ENCODE results near the gene DROSHA. TPM values are rescaled to one million over a fixed set of nuclear protein-coding genes. Genes with fewer than 3 reads are reported as not detected.

The DROSHA gene
- total RNA-seq, 1 experiment from 2014 or later, result 106 TPM

- no peaks in the 10 kb centered on the region for H3K27me3 Mint-ChIP-seq (ENCODE audit: low read depth)
- H3K9ac ChIP-seq (ENCODE audit: extremely low read depth, insufficient read length, low read length), result no peak overlapping the region
- H2BK15ac ChIP-seq (ENCODE audit: low read depth, low read length), result no peak overlapping the region
- no peak overlapping the region for H2AK5ac ChIP-seq (ENCODE audit: insufficient read length, low read length)
- H3K79me2 ChIP-seq (ENCODE audit: insufficient read depth, low read length), result peaks cover 11% of the 10 kb centered on the region; the same call in 1 of the 2 replicates
- no peak overlapping the region for H4K91ac ChIP-seq (ENCODE audit: insufficient read length, low read depth, low read length)
- peaks cover 12% of the 10 kb centered on the region for H3K23me2 ChIP-seq (ENCODE audit: insufficient read length, low read depth, low read length, poor library complexity, severe bottlenecking)
- H3K18ac ChIP-seq (ENCODE audit: insufficient read length, low read depth, low read length), result no peak overlapping the region
- H3K4me2 ChIP-seq (ENCODE audit: insufficient read depth, insufficient read length, low read length), result no peak overlapping the region
- 0 out of 5 replicates have a peak overlapping the region, but pooled peaks of 1 of the 2 experiments have one; percentile 54 for H3K4me3 Mint-ChIP-seq
- H3K4me1 Mint-ChIP-seq, result peaks cover 15 to 27% of the 10 kb centered on the region in 2 experiments
- no peaks in the 10 kb centered on the region for H3K9me3 Mint-ChIP-seq
- no peak overlapping the region for H3K23ac ChIP-seq (ENCODE audit: insufficient read length, low read depth, low read length)
- H3K56ac ChIP-seq (ENCODE audit: insufficient read length, low read depth, low read length), result no peak overlapping the region
- no peak overlapping the region for H4K8ac ChIP-seq (replicated peaks; ENCODE audit: insufficient read length, low read depth, low read length)
- no peak overlapping the region for H2BK12ac ChIP-seq (ENCODE audit: insufficient read length, low read depth, low read length)
- H3K27me3 ChIP-seq (ENCODE audit: insufficient read depth, low read length), result no peaks in the 10 kb centered on the region
- DNase-seq, result no peak
- no peak for TF ChIP-seq CTCF (conservative IDR thresholded peaks at IDR 0.05)
- no peak overlapping the region for H2BK5ac ChIP-seq (ENCODE audit: insufficient read length, low read length)
- H3K27ac ChIP-seq (ENCODE audit: insufficient read length, low read depth, low read length), result no peak overlapping the region
- no CpG with 5 or more reads among the region's 1 CpG for WGBS (ENCODE audit: extremely low coverage, insufficient read length, low lambda C conversion rate)
- no peaks in the 10 kb centered on the region for H4K20me1 ChIP-seq (ENCODE audit: control insufficient read depth, insufficient read depth, insufficient read length)
- peaks cover 14 to 60% (median 54%) of the 10 kb centered on the region in 3 experiments; a peak in 6 of 7 replicates for H3K36me3 Mint-ChIP-seq (ENCODE audit: insufficient read depth in 1 of 3, low read depth in 3 of 3)
- no peaks in the 10 kb centered on the region for H3K9me3 ChIP-seq (ENCODE audit: control insufficient read depth, low read depth, low read length)
- no peak overlapping the region for H3K27ac Mint-ChIP-seq
- H2BK120ac ChIP-seq (ENCODE audit: low read depth, low read length, poor library complexity, severe bottlenecking), result no peak overlapping the region
- no peak overlapping the region for H3K14ac ChIP-seq (ENCODE audit: insufficient read depth, low read length)
- peaks cover 5% of the 10 kb centered on the region for H3K79me1 ChIP-seq (ENCODE audit: insufficient read depth, low read depth, low read length, poor library complexity, severe bottlenecking)
- 0 out of 2 replicates have a peak, but pooled peaks cover 3% of the 10 kb centered on the region for H3K4me1 ChIP-seq (ENCODE audit: insufficient read depth, low read length)
- H3K4ac ChIP-seq (ENCODE audit: low read depth, low read length), result no peak overlapping the region
- no peak overlapping the region for H3T11ph ChIP-seq (ENCODE audit: low read length)
- H2AFZ ChIP-seq (ENCODE audit: low read length), result no peak overlapping the region
- no peak overlapping the region for H2BK20ac ChIP-seq (ENCODE audit: low read depth, low read length, poor library complexity, severe bottlenecking)
- no peak overlapping the region for H4K5ac ChIP-seq (ENCODE audit: insufficient read length, low read depth, low read length)
These were observed 2.7 kb upstream of the DROSHA start for GRCh38 chr5:31534527-31535046.

All from H9 (cell line).